Measurements from ENCODE around the gene CCDC7. TPM values are rescaled to one million over a fixed set of nuclear protein-coding genes. Genes with fewer than 3 reads are reported as not detected.

Gene CCDC7
- total RNA-seq, 2 experiments from 2014 or later = 28.4 to 34.5 TPM

- ATAC-seq (ENCODE audit: low read depth) (no peak), DNase-seq (no peak)
- POLR2A ChIA-PET = interaction anchor here (0.5 kb wide), 1 partner anchor 55 kb away, joined by 4 read pairs; no protein-coding TSS in a partner anchor
- Mint-ChIP-seq H3K4me1 (peaks cover under 1% of the 10 kb centered on the region), H3K27me3 (peaks cover 2% of the 10 kb centered on the region), H3K36me3 (peaks cover 3% of the 10 kb centered on the region), H3K4me3 (no peak overlapping the region), H3K9me3 (peaks cover 2% of the 10 kb centered on the region), H3K27ac (no peak overlapping the region)
Observed at GRCh38 chr10:32418572-32418971, 27.4 kb upstream of the CCDC7 start.

- no peak for ATAC-seq (ENCODE audit: low read depth)
- H3K4me1 Mint-ChIP-seq = no peaks in the 10 kb centered on the region
- DNase-seq = no peak
- H3K4me3 Mint-ChIP-seq = no peak overlapping the region
- peaks cover 3% of the 10 kb centered on the region for H3K36me3 Mint-ChIP-seq
- no peak overlapping the region for H3K27ac Mint-ChIP-seq
- H3K9me3 Mint-ChIP-seq = peaks cover 2% of the 10 kb centered on the region
- peaks cover 2% of the 10 kb centered on the region for H3K27me3 Mint-ChIP-seq
- POLR2A ChIA-PET = no interaction called here
Observed at GRCh38 chr10:32419615-32420014, 26.3 kb upstream of the CCDC7 start.

DNA sequence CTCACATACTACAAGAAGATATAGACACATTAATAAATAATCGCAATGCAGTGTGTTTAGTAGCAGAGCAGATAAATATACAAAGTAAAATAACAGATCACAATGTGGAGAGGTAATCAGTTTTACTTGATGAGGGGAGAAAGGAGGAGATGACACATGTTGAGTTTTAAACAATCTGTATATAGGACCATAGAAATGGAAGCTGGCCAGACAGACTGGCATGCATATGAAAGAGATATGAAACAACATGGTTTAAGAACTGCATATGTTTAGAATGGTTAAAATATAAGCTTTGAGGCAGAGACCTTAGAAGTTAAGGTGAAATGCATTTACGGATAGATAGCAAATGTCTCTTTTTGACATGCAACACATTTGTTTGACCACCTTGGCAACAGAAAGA, 19.8 kb upstream of the CCDC7 start:
- Mint-ChIP-seq H3K36me3 (peaks cover 3% of the 10 kb centered on the region), H3K27ac (no peak overlapping the region), H3K27me3 (peaks cover 7% of the 10 kb centered on the region), H3K4me1 (no peaks in the 10 kb centered on the region), H3K9me3 (peaks cover 2% of the 10 kb centered on the region), H3K4me3 (no peak overlapping the region)
- DNase-seq (no peak), ATAC-seq (ENCODE audit: low read depth) (no peak)
- POLR2A ChIA-PET = no interaction called here

DNA sequence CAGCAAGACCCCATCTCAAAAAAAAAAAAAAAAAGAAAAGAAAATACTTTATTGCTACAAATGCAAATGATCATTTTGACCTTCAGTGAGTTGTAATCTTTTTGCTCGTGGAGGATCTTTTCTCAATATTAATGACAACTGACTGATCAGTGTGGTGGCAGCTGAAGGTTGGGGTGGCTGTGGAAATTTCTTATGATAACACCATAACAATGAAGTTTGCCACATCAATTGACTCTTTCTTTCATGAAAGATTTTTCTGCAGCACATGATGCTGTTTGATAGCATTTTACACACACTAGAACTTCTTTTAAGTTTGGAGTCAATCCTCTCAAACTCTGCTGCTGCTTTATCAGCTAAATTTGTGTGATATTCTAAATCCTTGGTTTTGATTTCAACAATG, 12.4 kb upstream of the CCDC7 start:
- no peak for DNase-seq
- no peaks in the 10 kb centered on the region for H3K4me1 Mint-ChIP-seq
- peaks cover 6% of the 10 kb centered on the region for H3K27me3 Mint-ChIP-seq
- POLR2A ChIA-PET = no interaction called here
- no peak for ATAC-seq (ENCODE audit: low read depth)
- H3K36me3 Mint-ChIP-seq = peaks cover 2% of the 10 kb centered on the region
- no peaks in the 10 kb centered on the region for H3K9me3 Mint-ChIP-seq
- H3K4me3 Mint-ChIP-seq = no peak overlapping the region
- H3K27ac Mint-ChIP-seq = no peak overlapping the region

DNA sequence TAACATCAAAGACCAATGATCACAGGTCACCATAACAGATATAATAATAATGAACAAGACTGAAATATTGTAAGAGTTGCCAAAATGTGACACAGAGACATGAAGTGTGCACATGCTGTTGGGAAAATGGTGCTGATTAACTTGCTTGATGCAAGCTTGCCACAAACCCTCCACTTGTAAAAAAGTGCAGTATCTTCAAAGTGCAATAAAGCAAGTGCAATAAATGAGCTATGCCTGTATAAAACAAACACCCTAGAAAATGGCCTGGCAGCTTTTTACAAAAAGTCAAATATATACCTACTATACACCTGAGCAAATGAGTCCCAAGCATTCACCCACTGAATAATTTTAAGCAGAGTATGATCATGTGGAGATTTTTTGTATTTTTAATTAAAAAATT, 9.7 kb upstream of the CCDC7 start:
- POLR2A ChIA-PET = no interaction called here
- H3K27ac Mint-ChIP-seq = no peak overlapping the region

GRCh38 chr10:32437334-32437733, 8.6 kb upstream of the CCDC7 start:
- no peak overlapping the region for H3K27ac Mint-ChIP-seq
- ATAC-seq (ENCODE audit: low read depth) = no peak
- DNase-seq = no peak
- H3K9me3 Mint-ChIP-seq = no peaks in the 10 kb centered on the region
- H3K4me3 Mint-ChIP-seq = no peak overlapping the region
- POLR2A ChIA-PET = interaction anchor here (1.0 kb wide), 1 partner anchor 8 kb away, joined by 5 read pairs; the partner anchor contains the start of gene CCDC7
- H3K4me1 Mint-ChIP-seq = no peaks in the 10 kb centered on the region
- H3K27me3 Mint-ChIP-seq = peaks cover 4% of the 10 kb centered on the region
- H3K36me3 Mint-ChIP-seq = peaks cover 2% of the 10 kb centered on the region

More for the DNA sequence above, 9.7 kb upstream of the CCDC7 start:
- ATAC-seq (ENCODE audit: low read depth) = no peak
- Mint-ChIP-seq H3K9me3 (no peaks in the 10 kb centered on the region), H3K4me1 (no peaks in the 10 kb centered on the region), H3K4me3 (no peak overlapping the region), H3K27me3 (peaks cover 4% of the 10 kb centered on the region), H3K36me3 (peaks cover 2% of the 10 kb centered on the region)
- no peak for DNase-seq

DNA sequence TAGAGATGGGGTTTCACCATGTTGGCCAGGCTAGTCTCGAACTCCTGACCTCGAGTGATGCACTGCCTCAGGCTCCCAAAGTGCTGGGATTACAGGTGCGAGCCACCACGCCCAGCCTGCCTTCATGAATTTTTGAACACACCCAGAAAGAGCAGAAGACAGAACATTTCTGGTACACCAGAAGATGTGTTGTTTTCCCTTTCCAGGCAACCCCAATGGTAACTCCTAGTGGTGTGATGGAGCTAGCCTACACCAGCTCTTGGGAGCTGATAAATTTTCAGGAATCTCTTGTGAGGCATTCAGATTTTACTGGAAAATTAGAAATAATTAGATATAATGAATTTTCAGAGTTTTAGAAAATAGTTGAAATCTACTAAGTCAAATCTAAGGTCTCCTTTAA, 904 bp upstream of the CCDC7 start:
- Mint-ChIP-seq H3K4me3 (peak overlapping the region; percentile 97), H3K4me1 (peaks cover 10% of the 10 kb centered on the region), H3K36me3 (peaks cover 9% of the 10 kb centered on the region), H3K9me3 (no peaks in the 10 kb centered on the region), H3K27ac (peak overlapping the region; percentile 97), H3K27me3 (no peaks in the 10 kb centered on the region)
- DNase-seq (no peak), ATAC-seq (ENCODE audit: low read depth) (no peak)
- POLR2A ChIA-PET = interaction anchor here (0.9 to 2.1 kb wide), 11 partner anchors 8 to 536 kb away, joined by 3 to 34 read pairs (median 4); no protein-coding TSS in a partner anchor

DNA sequence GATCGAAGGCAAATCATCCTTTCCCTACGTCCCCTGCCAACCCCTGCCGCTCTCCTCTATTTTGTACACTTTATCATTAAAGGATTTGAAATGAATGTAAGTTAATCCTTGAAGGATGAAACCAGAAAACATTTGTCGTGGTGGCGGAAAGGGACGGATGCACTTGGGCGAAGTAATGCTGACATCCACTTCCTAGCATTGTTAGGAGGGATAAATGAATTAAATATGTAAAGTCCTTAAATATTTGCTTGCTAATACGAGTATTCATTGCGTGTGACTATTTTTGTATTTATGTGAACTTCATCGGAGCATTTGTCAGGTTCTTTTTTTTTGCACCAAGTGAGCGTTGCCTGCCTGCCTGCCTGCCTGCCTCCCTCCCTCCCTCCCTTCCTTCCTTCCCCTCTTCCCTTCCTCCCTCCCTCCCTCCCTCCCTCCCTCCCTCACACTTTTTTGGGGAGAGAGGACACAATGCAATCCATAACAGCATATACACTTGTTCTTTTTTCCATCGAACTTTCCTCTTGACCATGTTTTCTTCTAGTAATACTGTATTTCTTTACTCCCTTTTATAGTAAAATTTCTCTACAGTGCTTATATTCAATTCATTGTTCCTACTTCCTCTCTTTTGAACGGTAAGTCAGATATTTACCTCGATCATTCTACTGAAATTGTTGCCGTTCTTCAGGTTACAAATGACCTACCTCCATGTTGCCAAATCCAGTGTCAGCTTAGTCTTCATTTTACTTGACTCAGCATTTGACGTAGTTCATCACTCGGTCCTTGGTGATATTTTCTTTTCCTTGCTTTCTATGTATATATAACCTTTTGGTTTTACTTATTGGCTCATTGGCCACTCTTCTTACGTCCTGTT, 831 bp downstream of the CCDC7 start:
- Mint-ChIP-seq H3K4me3 (peak overlapping the region; percentile 97), H3K9me3 (no peaks in the 10 kb centered on the region), H3K36me3 (peaks cover 17% of the 10 kb centered on the region), H3K4me1 (peaks cover 12% of the 10 kb centered on the region), H3K27me3 (no peaks in the 10 kb centered on the region), H3K27ac (peak overlapping the region; percentile 97)
- ATAC-seq (ENCODE audit: low read depth) (no peak), DNase-seq (no peak)
- POLR2A ChIA-PET = interaction anchor here (1.2 to 2.1 kb wide), 5 partner anchors 10 to 94 kb away, joined by 5 to 34 read pairs (median 7); no protein-coding TSS in a partner anchor

DNA sequence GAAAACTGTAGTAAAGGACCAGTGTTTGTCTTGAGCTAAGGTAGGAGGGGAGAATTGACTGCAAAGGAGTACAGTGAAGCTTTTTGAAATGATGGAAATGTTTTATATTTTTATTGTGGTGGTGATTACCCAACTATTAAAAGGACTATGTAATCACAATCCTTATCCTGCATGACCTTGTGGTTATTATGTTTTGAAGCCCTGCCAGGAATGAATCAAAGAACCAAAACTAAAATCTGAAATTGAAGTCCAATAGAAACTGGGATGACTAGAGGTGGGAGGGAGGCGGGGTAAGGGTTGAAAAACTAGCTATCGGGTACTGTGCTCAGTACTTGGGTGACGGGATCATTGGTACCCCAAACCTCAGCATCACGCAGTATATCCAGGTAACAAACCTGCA, 8.2 kb downstream of the CCDC7 start:
- Mint-ChIP-seq H3K27me3 (no peaks in the 10 kb centered on the region), H3K4me3 (no peak overlapping the region), H3K27ac (no peak overlapping the region), H3K4me1 (peaks cover 12% of the 10 kb centered on the region), H3K9me3 (no peaks in the 10 kb centered on the region), H3K36me3 (peaks cover 45% of the 10 kb centered on the region)
- ATAC-seq (ENCODE audit: low read depth) = no peak
- POLR2A ChIA-PET = no interaction called here
- DNase-seq = no peak

- DNase-seq = no peak
- H3K36me3 Mint-ChIP-seq = peaks cover 28% of the 10 kb centered on the region
- H3K4me1 Mint-ChIP-seq = peaks cover 24% of the 10 kb centered on the region
- no peaks in the 10 kb centered on the region for H3K27me3 Mint-ChIP-seq
- H3K9me3 Mint-ChIP-seq = no peaks in the 10 kb centered on the region
- peak; percentile 100 for ATAC-seq (ENCODE audit: low read depth)
- peak overlapping the region; percentile 63 for H3K4me3 Mint-ChIP-seq
- POLR2A ChIA-PET = interaction anchor here (0.6 to 3.1 kb wide), 5 partner anchors 9 to 559 kb away, joined by 3 to 23 read pairs (median 3); partner anchors contain the start of gene CCDC7
- peak overlapping the region; percentile 84 for H3K27ac Mint-ChIP-seq
Observed at GRCh38 chr10:32459051-32459698, 13.2 kb downstream of the CCDC7 start.

DNA sequence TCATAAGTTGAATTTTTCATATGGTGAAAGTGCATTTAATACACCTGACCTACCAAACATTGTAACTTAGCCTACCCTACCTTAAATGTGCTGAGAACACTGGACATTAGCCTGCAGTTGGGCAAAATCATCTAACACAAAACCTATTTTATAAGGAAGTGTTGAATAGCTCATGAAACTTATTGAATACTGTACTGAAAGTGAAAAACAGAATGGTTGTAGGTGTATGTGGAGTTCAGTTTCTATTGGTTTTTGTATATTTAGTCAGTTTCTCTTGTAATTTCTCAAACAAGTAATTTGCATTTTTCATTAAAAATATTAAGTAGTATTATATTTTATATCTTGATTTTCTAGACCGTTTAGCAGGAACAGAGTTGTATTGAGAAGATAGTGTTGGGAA, 15.3 kb downstream of the CCDC7 start:
- POLR2A ChIA-PET = no interaction called here
- peaks cover 32% of the 10 kb centered on the region for H3K36me3 Mint-ChIP-seq

DNA sequence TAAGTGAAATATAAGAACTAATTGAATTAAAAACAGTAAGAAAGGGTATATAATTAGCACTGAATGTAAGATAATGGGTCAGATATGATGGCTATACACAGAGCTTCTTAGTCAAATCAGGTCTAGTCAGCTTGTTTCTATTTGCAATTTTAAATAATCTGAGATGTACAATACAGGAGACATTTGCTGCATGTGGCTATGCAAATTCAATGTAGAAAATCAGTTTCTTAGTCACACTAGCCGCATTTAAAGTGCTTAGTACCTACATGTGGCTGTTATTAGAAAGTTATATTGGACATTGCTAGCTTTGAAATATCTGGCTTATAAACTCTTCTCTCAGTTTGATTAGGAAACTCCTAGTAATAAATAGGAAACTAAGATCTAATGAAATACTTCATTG, 25.3 kb downstream of the CCDC7 start:
- peaks cover 1% of the 10 kb centered on the region for H3K9me3 Mint-ChIP-seq
- H3K4me1 Mint-ChIP-seq = no peaks in the 10 kb centered on the region
- ATAC-seq (ENCODE audit: low read depth) (no peak), DNase-seq (no peak)
- peaks cover 41% of the 10 kb centered on the region for H3K36me3 Mint-ChIP-seq
- no peaks in the 10 kb centered on the region for H3K27me3 Mint-ChIP-seq
- no peak overlapping the region for H3K4me3 Mint-ChIP-seq
- H3K27ac Mint-ChIP-seq = no peak overlapping the region
- POLR2A ChIA-PET = no interaction called here

More for the DNA sequence above, 15.3 kb downstream of the CCDC7 start:
- no peak for DNase-seq
- no peak overlapping the region for H3K4me3 Mint-ChIP-seq
- H3K27ac Mint-ChIP-seq = no peak overlapping the region
- H3K9me3 Mint-ChIP-seq = no peaks in the 10 kb centered on the region
- ATAC-seq (ENCODE audit: low read depth) = no peak
- H3K4me1 Mint-ChIP-seq = peaks cover 24% of the 10 kb centered on the region
- H3K27me3 Mint-ChIP-seq = no peaks in the 10 kb centered on the region

DNA sequence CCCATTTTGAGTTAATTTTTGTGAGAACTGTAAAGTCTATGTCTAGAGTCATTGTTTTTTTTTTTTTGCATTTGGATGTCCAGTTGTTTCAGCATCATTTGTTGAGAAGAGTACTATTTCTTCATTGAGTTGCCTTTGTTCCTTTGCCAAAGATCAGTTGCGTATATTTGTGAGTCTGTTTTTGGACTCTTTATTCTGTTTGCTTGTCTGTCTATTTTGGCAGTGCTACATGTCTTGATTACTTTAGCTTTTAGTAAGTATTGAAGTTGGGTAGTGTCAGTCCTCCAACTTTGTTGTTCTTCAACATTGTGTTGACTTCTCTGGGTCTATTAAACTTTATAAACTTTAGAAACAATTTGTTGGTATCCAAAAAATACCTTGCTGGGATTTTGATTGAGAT, 31.6 kb downstream of the CCDC7 start:
- ATAC-seq (ENCODE audit: low read depth) = no peak
- H3K27ac Mint-ChIP-seq = no peak overlapping the region
- POLR2A ChIA-PET = no interaction called here
- no peaks in the 10 kb centered on the region for H3K4me1 Mint-ChIP-seq
- no peak for DNase-seq
- H3K36me3 Mint-ChIP-seq = peaks cover 58% of the 10 kb centered on the region
- no peaks in the 10 kb centered on the region for H3K27me3 Mint-ChIP-seq
- H3K9me3 Mint-ChIP-seq = peaks cover 4% of the 10 kb centered on the region
- no peak overlapping the region for H3K4me3 Mint-ChIP-seq

DNA sequence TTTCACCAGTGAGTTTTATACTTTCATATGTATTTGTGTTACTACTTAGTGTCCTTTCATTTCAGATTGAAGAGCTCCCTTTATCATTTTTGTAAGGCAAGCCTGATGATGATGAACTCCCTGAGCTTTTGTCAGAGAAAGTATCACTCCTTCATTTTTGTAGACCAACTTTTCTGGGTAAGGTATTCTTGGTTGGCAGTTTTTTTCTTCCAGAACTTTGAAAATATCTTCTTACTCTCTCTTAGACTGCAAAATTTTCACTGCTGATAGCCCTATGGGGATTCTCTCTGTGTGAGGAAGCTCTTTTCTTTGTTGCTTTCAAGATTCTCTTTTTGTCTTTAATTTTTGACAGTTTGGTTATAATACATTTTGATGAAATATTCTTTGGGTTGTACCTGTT, 35.7 kb downstream of the CCDC7 start:
- ATAC-seq (ENCODE audit: low read depth) (no peak), DNase-seq (no peak)
- POLR2A ChIA-PET = no interaction called here
- H3K36me3 Mint-ChIP-seq = peaks cover 69% of the 10 kb centered on the region
- no peaks in the 10 kb centered on the region for H3K27me3 Mint-ChIP-seq
- H3K27ac Mint-ChIP-seq = no peak overlapping the region
- peaks cover 12% of the 10 kb centered on the region for H3K9me3 Mint-ChIP-seq
- no peak overlapping the region for H3K4me3 Mint-ChIP-seq
- no peaks in the 10 kb centered on the region for H3K4me1 Mint-ChIP-seq

All from activated naive CD8-positive, alpha-beta T cell treated with anti-CD3 and anti-CD28 coated beads, Interleukin-2, amount 10 ng/mL, durations not matched to agents 7 days and 5 days (primary cell).